Activated naive CD8-positive, alpha-beta T cell treated with anti-CD3 and anti-CD28 coated beads, Interleukin-2, amount 10 ng/mL, durations not matched to agents 7 days and 5 days (primary cell): Measurements from ENCODE around the gene RASEF. TPM values are rescaled to one million over a fixed set of nuclear protein-coding genes. Genes with fewer than 3 reads are reported as not detected.

ENCODE experiments used
- ATAC-seq: fragments of 150-1000 bp; cut with Tn5 transposase; one replicate; pipeline ENCODE4 v1.10.0; 2021; ENCODE audit warnings: low read depth, moderate library complexity
- POLR2A ChIA-PET: fragments of 350-600 bp; sonication (Branson Sonifier 250); formaldehyde crosslinking; loops from one replicate; lab custom pipeline; 2021; ENCODE audit warnings: antibody characterized with exemption; lab: Charles Lee
- DNase-seq: peaks from one replicate; pipeline ENCODE4 v3.0.0; 2021
- H3K27ac Mint-ChIP-seq: one replicate; pipeline ENCODE4 v1.8.0; 2022; ENCODE audit warnings: mild to moderate bottlenecking, mixed read lengths
- H3K27me3 Mint-ChIP-seq: one replicate; pipeline ENCODE4 v1.8.0; 2022; ENCODE audit warnings: mild to moderate bottlenecking, moderate library complexity, mixed read lengths
- H3K36me3 Mint-ChIP-seq: one replicate; pipeline ENCODE4 v1.8.0; 2021; ENCODE audit warnings: mild to moderate bottlenecking, mixed read lengths
- H3K4me1 Mint-ChIP-seq: one replicate; pipeline ENCODE4 v1.8.0; 2021; ENCODE audit warnings: mixed read lengths
- H3K4me3 Mint-ChIP-seq: one replicate; pipeline ENCODE4 v1.8.0; 2022; ENCODE audit warnings: mild to moderate bottlenecking, moderate library complexity, mixed read lengths
- H3K9me3 Mint-ChIP-seq: one replicate; pipeline ENCODE4 v1.8.0; 2021; ENCODE audit warnings: mixed read lengths
- total RNA-seq, 2 experiments: library from RNA; stranded (reverse); gene quantifications; one replicate each; pipeline ENCODE4 v1.2.3, GENCODE V29; 2021

Gene RASEF
- total RNA-seq, 2 experiments from 2014 or later = not detected

DNA sequence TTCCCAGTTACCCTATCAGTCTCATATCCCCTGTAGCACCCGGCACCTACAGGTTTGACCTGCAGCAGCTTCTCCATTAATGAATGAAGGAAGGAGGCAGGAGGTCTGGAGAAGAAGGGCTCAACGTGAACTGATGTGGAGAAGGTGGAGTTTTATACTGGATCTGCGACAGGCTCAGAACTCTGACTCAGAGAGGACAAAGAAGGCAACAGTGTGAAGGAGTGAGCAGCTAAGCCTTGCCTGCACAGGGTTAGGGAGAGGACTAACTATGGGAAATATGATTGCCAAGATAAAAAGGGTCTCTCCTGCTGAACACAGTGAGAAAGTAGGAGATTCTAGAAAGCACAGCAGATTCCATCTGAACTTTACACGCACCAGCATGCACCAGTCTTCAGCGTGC lies 23.6 kb downstream of the RASEF start:
- DNase-seq (no peak), ATAC-seq (no peak)
- Mint-ChIP-seq H3K27me3 (peaks cover 36% of the 10 kb centered on the region), H3K4me1 (no peaks in the 10 kb centered on the region), H3K27ac (no peak overlapping the region), H3K4me3 (no peak overlapping the region), H3K9me3 (no peaks in the 10 kb centered on the region), H3K36me3 (no peaks in the 10 kb centered on the region)
- POLR2A ChIA-PET = no interaction called here

DNA sequence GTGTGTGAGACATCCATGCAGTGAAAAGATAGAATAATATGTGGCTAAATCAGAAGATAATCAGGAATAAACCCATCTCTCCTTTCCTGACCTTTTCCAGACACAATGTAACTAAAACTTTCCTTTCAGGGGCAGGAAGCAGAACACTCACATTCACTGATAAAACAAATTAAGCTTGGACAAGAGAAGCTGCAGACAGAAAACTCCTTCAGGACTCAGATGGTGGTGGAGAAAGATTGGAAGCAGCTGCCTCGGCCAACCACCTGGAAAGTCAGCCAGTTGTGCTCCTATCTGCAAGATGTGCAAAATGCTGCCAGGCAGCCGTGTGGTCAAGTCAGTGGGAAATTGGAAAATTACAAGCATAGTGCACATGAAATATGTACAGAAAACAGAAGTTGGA lies 26.9 kb downstream of the RASEF start:
- Mint-ChIP-seq H3K9me3 (no peaks in the 10 kb centered on the region), H3K4me3 (no peak overlapping the region), H3K4me1 (no peaks in the 10 kb centered on the region), H3K36me3 (no peaks in the 10 kb centered on the region), H3K27ac (no peak overlapping the region), H3K27me3 (peaks cover 28% of the 10 kb centered on the region)
- POLR2A ChIA-PET = no interaction called here
- DNase-seq (no peak), ATAC-seq (no peak)

DNA sequence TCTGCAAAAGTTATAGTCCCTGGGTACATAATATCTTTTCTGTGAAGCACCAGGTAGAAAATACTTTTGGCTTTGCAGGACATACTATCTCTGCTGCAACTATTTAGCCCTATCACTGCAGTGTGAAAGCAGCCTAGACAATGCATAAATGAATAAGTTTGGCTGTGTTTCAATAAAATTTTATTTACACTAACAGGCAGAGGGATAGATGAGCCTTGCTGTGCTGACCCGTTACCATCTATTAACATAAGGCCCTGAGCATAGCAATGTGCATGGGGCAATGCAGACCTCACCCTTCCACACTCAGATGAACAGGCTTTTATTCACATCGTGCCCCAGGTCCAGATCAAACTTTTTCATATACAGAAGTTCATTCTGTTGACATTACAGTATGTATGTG lies 27.8 kb downstream of the RASEF start:
- H3K4me1 Mint-ChIP-seq = no peaks in the 10 kb centered on the region
- H3K4me3 Mint-ChIP-seq = no peak overlapping the region
- H3K27ac Mint-ChIP-seq = no peak overlapping the region
- peaks cover 36% of the 10 kb centered on the region for H3K27me3 Mint-ChIP-seq
- H3K9me3 Mint-ChIP-seq = no peaks in the 10 kb centered on the region
- no peaks in the 10 kb centered on the region for H3K36me3 Mint-ChIP-seq
- DNase-seq (no peak), ATAC-seq (no peak)
- POLR2A ChIA-PET = no interaction called here

DNA sequence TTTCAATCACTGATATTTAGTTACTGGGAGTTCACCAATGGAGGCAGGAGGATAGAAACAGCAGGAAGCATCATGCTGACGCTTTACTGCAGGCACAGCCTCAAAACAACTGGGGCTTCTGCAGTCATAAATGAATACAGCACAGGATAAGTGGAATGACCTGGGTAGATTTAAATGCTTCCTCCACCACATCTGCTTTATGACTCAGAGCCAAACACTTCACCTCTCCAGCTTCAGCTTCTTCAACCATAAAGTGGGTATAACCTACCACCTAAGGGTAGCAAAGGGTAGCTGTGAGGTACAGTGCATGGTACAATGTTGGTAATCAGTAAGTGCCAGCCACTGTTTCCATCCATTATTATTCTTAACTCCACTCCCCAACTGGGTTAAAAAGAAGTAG lies 28.4 kb downstream of the RASEF start:
- POLR2A ChIA-PET = no interaction called here
- Mint-ChIP-seq H3K27ac (no peak overlapping the region), H3K9me3 (no peaks in the 10 kb centered on the region), H3K4me3 (no peak overlapping the region), H3K27me3 (peaks cover 34% of the 10 kb centered on the region), H3K36me3 (no peaks in the 10 kb centered on the region), H3K4me1 (no peaks in the 10 kb centered on the region)
- ATAC-seq (no peak), DNase-seq (no peak)

DNA sequence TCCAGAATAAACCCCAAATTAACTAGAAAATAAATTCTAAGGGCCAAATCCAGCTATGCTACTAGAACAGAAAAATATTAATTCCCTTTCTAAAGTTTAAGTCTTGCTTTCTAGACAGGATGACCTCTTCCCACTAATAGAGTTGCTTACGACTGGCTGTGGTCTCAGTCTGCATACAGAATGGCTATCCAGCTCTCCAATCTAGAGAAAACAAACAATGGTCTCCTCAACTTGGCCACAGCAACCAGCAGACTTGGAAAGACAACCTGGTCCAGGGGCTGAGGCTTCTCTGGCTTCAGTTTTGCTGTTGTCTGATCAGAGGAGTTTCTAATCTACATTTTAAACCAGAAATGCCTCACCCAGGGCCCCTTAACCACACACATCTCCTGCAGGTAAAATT lies 28.9 kb downstream of the RASEF start:
- H3K36me3 Mint-ChIP-seq = no peaks in the 10 kb centered on the region
- peaks cover 31% of the 10 kb centered on the region for H3K27me3 Mint-ChIP-seq
- POLR2A ChIA-PET = no interaction called here
- no peak overlapping the region for H3K4me3 Mint-ChIP-seq
- ATAC-seq = no peak
- H3K9me3 Mint-ChIP-seq = no peaks in the 10 kb centered on the region
- H3K27ac Mint-ChIP-seq = no peak overlapping the region
- no peak for DNase-seq
- H3K4me1 Mint-ChIP-seq = no peaks in the 10 kb centered on the region

DNA sequence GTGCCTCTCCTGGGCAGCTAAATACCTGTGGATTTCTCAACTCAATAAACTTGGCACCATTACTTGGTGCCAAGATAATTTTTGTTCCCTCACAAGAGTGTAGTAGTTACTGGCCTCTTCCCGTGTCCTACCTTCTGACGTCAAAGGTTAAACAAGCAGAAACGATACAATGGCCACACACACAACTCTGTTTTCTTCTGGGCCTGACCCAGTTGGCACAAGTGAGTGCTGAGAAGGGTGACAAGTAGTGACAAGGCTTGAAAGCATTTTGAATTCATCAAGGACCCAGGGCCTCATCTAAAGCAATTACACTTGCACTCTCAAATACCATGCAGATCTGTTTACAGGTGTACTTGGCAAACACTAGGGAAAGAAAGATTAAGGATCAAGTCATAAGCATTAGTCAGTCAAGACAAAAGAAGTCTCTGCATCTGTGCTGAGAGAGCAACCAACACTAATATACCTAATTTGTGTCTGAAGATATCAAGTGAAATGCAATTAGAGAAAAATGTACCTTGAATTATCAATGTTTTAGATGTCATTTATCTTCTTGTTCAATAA lies 30.8 kb downstream of the RASEF start:
- POLR2A ChIA-PET = no interaction called here
- no peaks in the 10 kb centered on the region for H3K36me3 Mint-ChIP-seq
- no peak for ATAC-seq
- H3K4me1 Mint-ChIP-seq = no peaks in the 10 kb centered on the region
- no peak for DNase-seq
- peaks cover 24% of the 10 kb centered on the region for H3K27me3 Mint-ChIP-seq
- no peak overlapping the region for H3K4me3 Mint-ChIP-seq
- no peak overlapping the region for H3K27ac Mint-ChIP-seq
- H3K9me3 Mint-ChIP-seq = no peaks in the 10 kb centered on the region

DNA sequence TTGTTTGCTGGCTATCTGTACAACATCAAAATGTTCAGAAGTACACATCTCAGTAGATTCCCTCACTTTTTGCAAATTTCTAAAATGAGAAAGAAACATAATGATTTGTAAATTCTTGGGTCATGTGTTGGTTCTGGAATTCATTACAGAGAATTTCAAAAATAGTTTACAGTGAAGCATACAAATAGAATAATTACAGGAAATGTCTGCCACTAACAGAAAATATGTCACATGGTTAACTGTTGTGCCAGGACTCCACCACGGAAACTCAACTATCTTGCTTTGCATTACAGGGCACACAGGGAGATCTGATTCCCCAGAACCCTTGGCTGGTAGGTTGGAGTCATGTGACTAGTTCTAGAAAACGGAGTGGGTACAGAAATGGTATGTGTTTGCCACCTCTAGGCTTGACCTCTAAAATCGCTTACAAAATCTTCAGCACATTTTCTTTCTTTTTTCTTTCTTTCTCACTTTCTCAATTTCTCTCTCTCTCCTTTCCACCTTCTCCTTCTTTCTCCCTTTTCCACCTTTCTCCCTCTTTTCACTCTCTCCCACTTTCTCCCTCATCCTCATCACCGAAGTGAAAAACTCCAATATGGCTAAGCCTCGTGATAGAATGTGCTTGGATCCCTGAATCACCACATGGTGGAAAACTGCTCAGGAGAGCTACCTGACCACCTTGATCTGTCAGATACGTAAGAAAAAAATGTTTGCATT lies 32.4 kb downstream of the RASEF start:
- no peaks in the 10 kb centered on the region for H3K9me3 Mint-ChIP-seq
- DNase-seq = no peak
- peaks cover 19% of the 10 kb centered on the region for H3K27me3 Mint-ChIP-seq
- ATAC-seq = no peak
- no peak overlapping the region for H3K4me3 Mint-ChIP-seq
- POLR2A ChIA-PET = no interaction called here
- H3K27ac Mint-ChIP-seq = no peak overlapping the region
- no peaks in the 10 kb centered on the region for H3K4me1 Mint-ChIP-seq
- no peaks in the 10 kb centered on the region for H3K36me3 Mint-ChIP-seq

DNA sequence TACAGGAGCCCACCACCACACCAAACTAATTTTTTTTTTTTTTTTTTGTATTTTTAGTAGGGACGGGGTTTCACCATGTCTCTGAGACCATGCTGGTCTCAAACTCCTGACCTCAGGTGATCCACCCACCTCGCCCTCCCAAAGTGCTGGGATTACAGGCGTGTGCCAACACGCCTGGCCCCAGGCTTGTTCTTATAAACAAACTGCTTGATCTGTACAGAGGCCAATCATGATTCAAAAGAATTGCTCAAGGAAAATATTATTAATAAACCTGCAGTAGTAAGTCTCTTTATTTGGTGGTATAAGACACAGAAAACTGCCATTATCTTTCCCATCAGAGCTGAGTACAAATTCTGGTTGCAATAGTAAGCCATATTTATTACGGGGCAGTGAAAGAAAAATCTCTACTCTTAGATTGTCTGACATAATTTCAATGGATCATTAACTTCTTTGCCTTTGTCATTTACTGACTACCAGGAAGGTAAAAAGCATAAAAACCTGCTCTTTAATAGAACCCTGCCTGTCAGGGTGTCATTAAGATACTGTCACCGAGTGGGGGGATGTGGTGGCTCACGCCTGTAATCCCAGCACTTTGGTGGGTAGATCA lies 33.3 kb downstream of the RASEF start:
- no peaks in the 10 kb centered on the region for H3K36me3 Mint-ChIP-seq
- POLR2A ChIA-PET = no interaction called here
- no peak overlapping the region for H3K27ac Mint-ChIP-seq
- ATAC-seq (no peak), DNase-seq (no peak)
- H3K4me3 Mint-ChIP-seq = no peak overlapping the region
- peaks cover 14% of the 10 kb centered on the region for H3K27me3 Mint-ChIP-seq
- H3K4me1 Mint-ChIP-seq = no peaks in the 10 kb centered on the region
- H3K9me3 Mint-ChIP-seq = no peaks in the 10 kb centered on the region

DNA sequence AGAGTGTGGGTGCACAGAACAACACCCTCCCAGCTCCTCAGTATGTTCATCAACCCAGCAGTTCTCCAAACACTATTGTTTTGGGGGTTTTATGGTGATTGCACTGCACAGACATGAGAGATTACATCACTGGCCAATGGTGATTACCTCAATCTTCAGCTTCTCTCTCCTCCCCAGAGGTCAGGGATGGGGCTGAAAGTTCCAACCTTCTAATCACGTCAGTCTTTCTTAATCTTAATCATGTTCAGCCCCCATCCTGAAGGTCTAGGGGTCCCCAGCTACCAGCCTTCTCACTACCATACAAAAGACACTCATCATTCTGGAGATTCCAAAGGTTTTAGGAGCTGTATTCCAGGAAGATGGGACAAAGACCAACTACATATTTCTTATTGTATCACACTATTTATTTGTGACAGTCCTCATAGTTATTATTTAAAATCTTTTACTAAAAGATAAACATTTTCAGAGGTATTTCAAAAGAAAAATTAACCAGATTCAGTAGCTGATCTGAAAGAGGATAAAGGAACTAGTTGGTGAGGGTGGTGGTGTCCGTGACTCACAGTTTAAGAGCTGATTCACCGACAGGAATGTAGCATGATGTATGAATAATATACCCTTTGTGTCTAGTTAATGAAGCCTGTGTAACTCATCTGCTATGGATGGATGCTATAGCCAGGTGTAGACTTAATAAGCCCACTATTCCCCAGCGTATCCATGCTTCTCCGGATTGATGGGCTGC lies 35.6 kb downstream of the RASEF start:
- Mint-ChIP-seq H3K27me3 (peaks cover 11% of the 10 kb centered on the region), H3K27ac (no peak overlapping the region), H3K9me3 (no peaks in the 10 kb centered on the region), H3K36me3 (no peaks in the 10 kb centered on the region), H3K4me1 (no peaks in the 10 kb centered on the region), H3K4me3 (no peak overlapping the region)
- POLR2A ChIA-PET = no interaction called here
- no peak for ATAC-seq
- no peak for DNase-seq

DNA sequence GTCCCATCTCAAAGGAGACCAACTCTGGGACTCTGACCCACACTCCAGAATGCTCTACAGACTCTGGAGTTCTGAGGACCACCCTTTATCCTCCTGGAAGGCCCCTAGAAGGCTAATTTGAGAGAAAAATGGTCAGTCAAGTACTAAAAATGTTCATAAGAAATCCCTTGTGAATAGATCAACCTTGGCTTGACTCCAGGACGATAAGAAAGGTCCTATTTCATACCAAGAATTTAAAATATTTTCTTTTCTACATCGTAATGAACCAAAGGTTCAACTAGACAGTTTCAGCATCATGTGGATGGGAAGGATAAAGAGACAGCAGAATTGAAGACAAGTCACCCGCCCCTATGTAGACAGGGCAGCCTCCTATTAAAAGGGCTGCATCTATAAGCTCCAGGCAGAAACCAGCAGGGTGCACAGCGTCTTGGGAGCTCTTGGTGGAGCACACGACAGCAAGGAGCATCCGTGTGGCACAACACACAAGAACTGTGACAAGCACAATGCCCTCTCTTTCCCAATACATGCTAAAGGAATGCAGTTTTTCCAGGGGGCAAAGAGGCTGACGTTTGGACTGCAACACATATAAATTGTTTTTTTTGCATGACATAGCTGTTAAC lies 38.3 kb downstream of the RASEF start:
- H3K27ac Mint-ChIP-seq = no peak overlapping the region
- DNase-seq (no peak), ATAC-seq (no peak)
- H3K36me3 Mint-ChIP-seq = no peaks in the 10 kb centered on the region
- POLR2A ChIA-PET = no interaction called here
- H3K4me3 Mint-ChIP-seq = no peak overlapping the region
- H3K4me1 Mint-ChIP-seq = no peaks in the 10 kb centered on the region
- peaks cover 13% of the 10 kb centered on the region for H3K27me3 Mint-ChIP-seq
- no peaks in the 10 kb centered on the region for H3K9me3 Mint-ChIP-seq

DNA sequence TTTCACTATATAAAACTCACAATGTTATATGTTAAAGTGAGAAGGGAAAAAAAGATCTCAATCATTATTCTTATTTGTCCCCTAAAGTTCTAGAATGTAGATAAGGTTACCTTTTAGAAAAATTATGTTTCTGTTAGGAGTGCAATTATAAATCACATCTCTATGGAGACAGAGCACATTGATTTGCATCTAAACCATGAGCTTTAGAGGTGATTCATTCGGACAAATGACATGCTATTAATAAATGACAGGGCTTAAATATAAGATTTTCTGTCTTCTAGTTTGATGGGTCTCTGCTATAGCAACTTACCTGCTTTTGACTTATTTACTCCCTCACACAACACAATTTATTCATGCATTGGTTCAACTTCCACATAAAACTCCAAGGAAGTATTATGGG lies 39.8 kb downstream of the RASEF start:
- peaks cover 23% of the 10 kb centered on the region for H3K27me3 Mint-ChIP-seq
- ATAC-seq (no peak), DNase-seq (no peak)
- H3K9me3 Mint-ChIP-seq = no peaks in the 10 kb centered on the region
- no peak overlapping the region for H3K4me3 Mint-ChIP-seq
- no peak overlapping the region for H3K27ac Mint-ChIP-seq
- H3K4me1 Mint-ChIP-seq = no peaks in the 10 kb centered on the region
- POLR2A ChIA-PET = no interaction called here
- no peaks in the 10 kb centered on the region for H3K36me3 Mint-ChIP-seq

DNA sequence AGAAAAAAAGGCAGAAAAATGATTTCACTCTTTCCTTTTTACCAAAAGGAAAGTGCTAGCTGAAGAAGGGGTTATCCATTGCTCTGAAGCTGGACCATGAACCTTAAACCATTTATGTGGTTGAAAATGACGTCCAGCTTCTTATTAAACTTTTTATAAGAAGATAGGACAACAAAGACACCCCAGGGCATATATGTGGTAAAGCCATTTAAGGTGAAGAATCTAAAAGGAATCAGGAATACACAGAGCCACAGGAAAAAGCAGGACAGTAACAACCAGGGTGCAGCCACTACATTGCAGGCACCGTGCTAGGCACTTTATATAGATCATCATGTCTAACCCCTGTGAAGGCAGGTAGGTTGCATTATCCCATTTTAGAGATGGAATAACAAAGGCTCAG lies 42.1 kb downstream of the RASEF start:
- H3K27ac Mint-ChIP-seq = no peak overlapping the region
- H3K9me3 Mint-ChIP-seq = no peaks in the 10 kb centered on the region
- H3K4me1 Mint-ChIP-seq = peaks cover 6% of the 10 kb centered on the region
- DNase-seq = no peak
- ATAC-seq = no peak
- POLR2A ChIA-PET = no interaction called here
- H3K4me3 Mint-ChIP-seq = no peak overlapping the region
- peaks cover 23% of the 10 kb centered on the region for H3K27me3 Mint-ChIP-seq
- peaks cover 6% of the 10 kb centered on the region for H3K36me3 Mint-ChIP-seq

DNA sequence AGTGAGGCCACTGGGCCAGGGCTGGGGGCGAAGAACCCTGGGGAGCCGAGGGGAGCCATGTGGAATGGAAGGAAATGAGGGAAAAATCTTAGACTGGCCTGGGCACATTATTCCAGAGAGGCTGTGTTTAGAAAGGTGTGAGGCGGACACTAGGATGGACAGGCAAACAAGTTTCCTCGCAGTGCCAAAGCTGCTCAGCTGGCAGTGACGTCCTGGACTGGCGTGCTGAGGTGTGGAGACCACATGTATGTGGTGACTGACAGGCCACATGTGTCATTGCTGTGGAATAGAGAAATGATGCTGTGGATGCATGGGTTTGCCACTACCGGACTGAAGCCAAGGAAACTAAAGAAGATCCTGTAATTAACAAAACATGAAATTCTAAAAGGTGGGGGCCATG lies 42.6 kb downstream of the RASEF start:
- no peaks in the 10 kb centered on the region for H3K9me3 Mint-ChIP-seq
- peaks cover 10% of the 10 kb centered on the region for H3K4me1 Mint-ChIP-seq
- no peak overlapping the region for H3K27ac Mint-ChIP-seq
- ATAC-seq (no peak), DNase-seq (no peak)
- peaks cover 6% of the 10 kb centered on the region for H3K36me3 Mint-ChIP-seq
- H3K4me3 Mint-ChIP-seq = no peak overlapping the region
- POLR2A ChIA-PET = no interaction called here
- peaks cover 23% of the 10 kb centered on the region for H3K27me3 Mint-ChIP-seq
